ENCODE data around the gene CIAPIN1. TPM values are rescaled to one million over a fixed set of nuclear protein-coding genes. Genes with fewer than 3 reads are reported as not detected.
A peak's percentile ranks its signal among the peaks of the same experiment; 100 is the strongest.

Gene CIAPIN1
- total RNA-seq, 8 experiments from 2014 or later, result 44.5 to 74.9 (median 58.4) TPM

GRCh38 chr16:57472665-57473060 lies 25.5 kb upstream of the CIAPIN1 start:
- in situ Hi-C loops (cut with MboI; ENCODE audit: low pct_unique_long_range_greater_than_20kb in 2 of 9, low sequenced_read_pairs in 9 of 9, unreplicated experiment in 9 of 9), result no loop called here
- H3K4me3 ChIP-seq, result no peak overlapping the region
- H3K27ac ChIP-seq, result peak overlapping the region; percentile 22 to 31
- ATAC-seq (replicated peaks in 6 of 8), result peak in 1 of 8 experiments; percentile 5
- H3K4me1 ChIP-seq (replicated peaks in 1 of 2), result peaks cover 22 to 30% of the 10 kb centered on the region in 2 donors
- WGBS, 10 experiments, result 56 to 100% (median 74%) methylated on average over 1 to 3 of the region's 4 CpGs; no CpG with 5 or more reads in 5 of the 10 experiments

- 0 to 85% (median 40%) methylated on average over 1 to 8 of the region's 10 CpGs; no CpG with 5 or more reads in 1 of the 10 experiments for WGBS, 10 experiments
- H3K4me3 ChIP-seq, result no peak overlapping the region
- peak in 5 of 8 experiments; percentile 18 to 61 (median 37) for ATAC-seq (replicated peaks in 6 of 8)
- H3K4me1 ChIP-seq (replicated peaks in 1 of 2), result peaks cover 16 to 24% of the 10 kb centered on the region in 2 donors
- H3K27ac ChIP-seq, result peak overlapping the region; percentile 22 to 31
- in situ Hi-C loops (cut with MboI; ENCODE audit: low pct_unique_long_range_greater_than_20kb in 2 of 9, low sequenced_read_pairs in 9 of 9, unreplicated experiment in 9 of 9), result no loop called here
Measured at GRCh38 chr16:57471852-57472664, 24.9 kb upstream of the CIAPIN1 start.

- WGBS, 10 experiments, result 83 to 100% (median 100%) methylated on average over 1 of the region's 1 CpG; no CpG with 5 or more reads in 7 of the 10 experiments
- no peak overlapping the region for H3K27ac ChIP-seq
- peaks cover 13 to 22% of the 10 kb centered on the region in 2 donors for H3K4me1 ChIP-seq (replicated peaks in 1 of 2)
- H3K4me3 ChIP-seq, result no peak overlapping the region
- in situ Hi-C loops (cut with MboI; ENCODE audit: low pct_unique_long_range_greater_than_20kb in 2 of 9, low sequenced_read_pairs in 9 of 9, unreplicated experiment in 9 of 9), result no loop called here
- no peak for ATAC-seq (replicated peaks in 6 of 8)
Measured at GRCh38 chr16:57471209-57471608, 24.0 kb upstream of the CIAPIN1 start.

GRCh38 chr16:57470711-57471110 lies 23.5 kb upstream of the CIAPIN1 start:
- WGBS, 10 experiments, result 20 to 100% (median 70%) methylated on average over 1 to 4 of the region's 6 CpGs; no CpG with 5 or more reads in 4 of the 10 experiments
- in situ Hi-C loops (cut with MboI; ENCODE audit: low pct_unique_long_range_greater_than_20kb in 2 of 9, low sequenced_read_pairs in 9 of 9, unreplicated experiment in 9 of 9), result no loop called here
- H3K4me3 ChIP-seq, result no peak overlapping the region
- no peak overlapping the region for H3K27ac ChIP-seq
- peak in 1 of 8 experiments; percentile 25 for ATAC-seq (replicated peaks in 6 of 8)
- peaks cover 13 to 18% of the 10 kb centered on the region in 2 donors for H3K4me1 ChIP-seq (replicated peaks in 1 of 2)

GRCh38 chr16:57469917-57470470 lies 22.8 kb upstream of the CIAPIN1 start:
- peaks cover 13 to 18% of the 10 kb centered on the region in 2 donors for H3K4me1 ChIP-seq (replicated peaks in 1 of 2)
- no peak overlapping the region for H3K4me3 ChIP-seq
- ATAC-seq (replicated peaks in 6 of 8), result peak in 1 of 8 experiments; percentile 46
- in situ Hi-C loops (cut with MboI; ENCODE audit: low pct_unique_long_range_greater_than_20kb in 2 of 9, low sequenced_read_pairs in 9 of 9, unreplicated experiment in 9 of 9), result loop anchor here in 1 of 9 experiments (10.0 kb wide), 1 partner anchor 55 kb away; no protein-coding TSS in a partner anchor
- WGBS, 10 experiments, result 40 to 100% (median 74%) methylated on average over 1 to 3 of the region's 9 CpGs; no CpG with 5 or more reads in 7 of the 10 experiments
- no peak overlapping the region for H3K27ac ChIP-seq

GRCh38 chr16:57469046-57469445 lies 21.9 kb upstream of the CIAPIN1 start:
- 80 to 100% (median 92%) methylated on average over 1 to 11 of the region's 11 CpGs; no CpG with 5 or more reads in 6 of the 10 experiments for WGBS, 10 experiments
- peaks cover 13 to 18% of the 10 kb centered on the region in 2 donors for H3K4me1 ChIP-seq (replicated peaks in 1 of 2)
- no peak overlapping the region for H3K4me3 ChIP-seq
- no peak overlapping the region for H3K27ac ChIP-seq
- ATAC-seq (replicated peaks in 6 of 8), result no peak
- in situ Hi-C loops (cut with MboI; ENCODE audit: low pct_unique_long_range_greater_than_20kb in 2 of 9, low sequenced_read_pairs in 9 of 9, unreplicated experiment in 9 of 9), result loop anchor here in 1 of 9 experiments (10.0 kb wide), 1 partner anchor 56 kb away; no protein-coding TSS in a partner anchor

GRCh38 chr16:57468346-57468745 lies 21.2 kb upstream of the CIAPIN1 start:
- H3K27ac ChIP-seq, result no peak overlapping the region
- no peak for ATAC-seq (replicated peaks in 6 of 8)
- in situ Hi-C loops (cut with MboI; ENCODE audit: low pct_unique_long_range_greater_than_20kb in 2 of 9, low sequenced_read_pairs in 9 of 9, unreplicated experiment in 9 of 9), result loop anchor here in 1 of 9 experiments (10.0 kb wide), 1 partner anchor 56 kb away; no protein-coding TSS in a partner anchor
- peaks cover 16 to 22% of the 10 kb centered on the region in 2 donors for H3K4me1 ChIP-seq (replicated peaks in 1 of 2)
- WGBS, 10 experiments, result 33 to 100% (median 86%) methylated on average over 1 to 2 of the region's 2 CpGs; no CpG with 5 or more reads in 2 of the 10 experiments
- no peak overlapping the region for H3K4me3 ChIP-seq

- in situ Hi-C loops (cut with MboI; ENCODE audit: low pct_unique_long_range_greater_than_20kb in 2 of 9, low sequenced_read_pairs in 9 of 9, unreplicated experiment in 9 of 9), result loop anchor here in 1 of 9 experiments (10.0 kb wide), 1 partner anchor 60 kb away; no protein-coding TSS in a partner anchor
Measured at GRCh38 chr16:57464523-57464922, 17.3 kb upstream of the CIAPIN1 start.

GRCh38 chr16:57462978-57463362 lies 15.8 kb upstream of the CIAPIN1 start:
- in situ Hi-C loops (cut with MboI; ENCODE audit: low pct_unique_long_range_greater_than_20kb in 2 of 9, low sequenced_read_pairs in 9 of 9, unreplicated experiment in 9 of 9), result loop anchor here in 1 of 9 experiments (10.0 kb wide), 1 partner anchor 62 kb away; no protein-coding TSS in a partner anchor
- peak; percentile 33 to 58 (median 40) for ATAC-seq (replicated peaks in 6 of 8)
- Histone ChIP-seq H3K4me1 (replicated peaks in 1 of 2) (peaks cover 5% of the 10 kb centered on the region in 2 donors), H3K27ac (peak overlapping the region; percentile 92 to 94), H3K4me3 (peak overlapping the region; percentile 59 to 98 (median 87))
- 0% methylated on average over 1 to 7 of the region's 16 CpGs; no CpG with 5 or more reads in 7 of the 10 experiments for WGBS, 10 experiments

More at GRCh38 chr16:57464523-57464922, 17.3 kb upstream of the CIAPIN1 start:
- Histone ChIP-seq H3K4me1 (replicated peaks in 1 of 2) (peaks cover 5% of the 10 kb centered on the region in 2 donors), H3K4me3 (no peak overlapping the region), H3K27ac (no peak overlapping the region)
- no peak for ATAC-seq (replicated peaks in 6 of 8)
- WGBS, 10 experiments, result 82 to 100% (median 100%) methylated on average over 1 to 2 of the region's 2 CpGs; no CpG with 5 or more reads in 4 of the 10 experiments

GRCh38 chr16:57462209-57462977 lies 15.2 kb upstream of the CIAPIN1 start, which contains the start of gene POLR2C:
TSS of gene POLR2C (plus strand) at chr16:57462679. CDS start at chr16:57462725, 46 bp downstream.
- Histone ChIP-seq H3K27ac (peak within 1 kb of the TSS; percentile 92 to 94), H3K4me3 (peak within 1 kb of the TSS; percentile 59 to 98 (median 87)), H3K4me1 (replicated peaks in 1 of 2) (peaks cover 5% of the 10 kb centered on the region in 2 donors)
- 0 to 30% (median 0%) methylated on average over 1 to 10 of the region's 47 CpGs; no CpG with 5 or more reads in 1 of the 10 experiments for WGBS, 10 experiments
- ATAC-seq (replicated peaks in 6 of 8), result peak; percentile 89 to 98 (median 93)
- in situ Hi-C loops (cut with MboI; ENCODE audit: low pct_unique_long_range_greater_than_20kb in 2 of 9, low sequenced_read_pairs in 9 of 9, unreplicated experiment in 9 of 9), result loop anchor here in 1 of 9 experiments (10.0 kb wide), 1 partner anchor 62 kb away; no protein-coding TSS in a partner anchor

- H3K4me3 ChIP-seq, result no peak overlapping the region
- H3K27ac ChIP-seq, result no peak overlapping the region
- no peak for ATAC-seq (replicated peaks in 6 of 8)
- 82 to 100% (median 99%) methylated on average over 1 to 9 of the region's 10 CpGs for WGBS, 10 experiments
- in situ Hi-C loops (cut with MboI; ENCODE audit: low pct_unique_long_range_greater_than_20kb in 2 of 9, low sequenced_read_pairs in 9 of 9, unreplicated experiment in 9 of 9), result no loop called here
- peaks cover 5 to 10% of the 10 kb centered on the region in 2 donors for H3K4me1 ChIP-seq (replicated peaks in 1 of 2)
Measured at GRCh38 chr16:57452021-57452420, 4.8 kb upstream of the CIAPIN1 start.
